Activated CD8-positive, alpha-beta T cell treated with anti-CD3 and anti-CD28 coated beads for 36 hours (primary cell): Measurements from ENCODE around the gene GALNT14. TPM values are rescaled to one million over a fixed set of nuclear protein-coding genes. Genes with fewer than 3 reads are reported as not detected.

Source experiments
- ATAC-seq: fragments of 200-7000 bp; cut with Tn5 transposase; one replicate; pipeline ENCODE4 v1.10.0; 2021; ENCODE audit warnings: mild to moderate bottlenecking, moderate library complexity
- CTCF ChIA-PET: fragments of 350-600 bp; sonication (Branson Sonifier 250); formaldehyde crosslinking; loops from one replicate; lab custom pipeline; 2021; ENCODE audit warnings: antibody characterized with exemption; lab: Charles Lee
- POLR2A ChIA-PET: fragments of 350-600 bp; sonication (Branson Sonifier 250); formaldehyde crosslinking; loops from one replicate; lab custom pipeline; 2021; ENCODE audit warnings: antibody characterized with exemption; lab: Charles Lee
- DNase-seq: peaks from one replicate; pipeline ENCODE4 v3.0.0-alpha.2; 2020
- H3K27ac Mint-ChIP-seq: one replicate; pipeline ENCODE4 v1.8.0; 2021; ENCODE audit warnings: mild to moderate bottlenecking, mixed read lengths
- H3K27me3 Mint-ChIP-seq: one replicate; pipeline ENCODE4 v1.8.0; 2021; ENCODE audit warnings: mixed read lengths
- H3K36me3 Mint-ChIP-seq: one replicate; pipeline ENCODE4 v1.8.0; 2021; ENCODE audit warnings: low read depth, mixed read lengths
- H3K4me1 Mint-ChIP-seq: one replicate; pipeline ENCODE4 v1.8.0; 2021; ENCODE audit warnings: low read depth, mixed read lengths
- H3K4me3 Mint-ChIP-seq: one replicate; pipeline ENCODE4 v1.8.0; 2021; ENCODE audit warnings: mild to moderate bottlenecking, moderate library complexity, mixed read lengths
- H3K9me3 Mint-ChIP-seq: one replicate; pipeline ENCODE4 v1.8.0; 2021; ENCODE audit warnings: mixed read lengths
- CTCF ChIP-seq: fragments of 200-600 bp; IDR thresholded peaks from one replicate; pipeline ENCODE4 v1.8.0; 2022; ENCODE audit warnings: antibody characterized with exemption, mild to moderate bottlenecking
- intact Hi-C: fragments of 100-400 bp; cut with micrococcal nuclease; formaldehyde crosslinking; loops from one replicate; pipeline ENCODE4 v1.10.0; 2022
- total RNA-seq, 2 experiments: library from RNA; stranded (reverse); gene quantifications; one replicate each; pipeline ENCODE4 v1.2.3, GENCODE V29; 2021

The GALNT14 gene
- total RNA-seq, 2 experiments from 2014 or later: 1.1 to 1.9 TPM

- Mint-ChIP-seq H3K27ac (peak overlapping the region; percentile 63), H3K36me3 (no peaks in the 10 kb centered on the region), H3K4me3 (no peak overlapping the region), H3K9me3 (no peaks in the 10 kb centered on the region), H3K4me1 (peaks cover 6% of the 10 kb centered on the region), H3K27me3 (peaks cover 2% of the 10 kb centered on the region)
- ChIA-PET CTCF (no interaction called here), POLR2A (no interaction called here)
- ATAC-seq (peak; percentile 83), DNase-seq (peak; percentile 58)
- no peak for TF ChIP-seq CTCF
- intact Hi-C loops: no loop called here
Observed at GRCh38 chr2:31051258-31052140, 86.7 kb downstream of the GALNT14 start.

GRCh38 chr2:31049916-31050588 lies 88.2 kb downstream of the GALNT14 start:
- no peak overlapping the region for H3K4me3 Mint-ChIP-seq
- CTCF ChIA-PET: interaction anchor here (1.1 kb wide), 1 partner anchor 88 kb away, joined by 3 read pairs; the partner anchor contains the start of gene GALNT14

GRCh38 chr2:31049264-31049663 lies 89.0 kb downstream of the GALNT14 start:
- Mint-ChIP-seq H3K4me3 (no peak overlapping the region), H3K27ac (no peak overlapping the region), H3K27me3 (peaks cover under 1% of the 10 kb centered on the region), H3K4me1 (peaks cover 6% of the 10 kb centered on the region), H3K36me3 (no peaks in the 10 kb centered on the region), H3K9me3 (no peaks in the 10 kb centered on the region)
- POLR2A ChIA-PET: interaction anchor here (1.0 kb wide), 1 partner anchor 36 kb away, joined by 3 read pairs; no protein-coding TSS in a partner anchor
- DNase-seq (no peak), ATAC-seq (no peak)
- TF ChIP-seq CTCF: no peak
- intact Hi-C loops: no loop called here
- CTCF ChIA-PET: interaction anchor here (1.1 kb wide), 1 partner anchor 89 kb away, joined by 3 read pairs; the partner anchor contains the start of gene GALNT14

More at GRCh38 chr2:31049916-31050588, 88.2 kb downstream of the GALNT14 start:
- DNase-seq: no peak
- intact Hi-C loops: no loop called here
- Mint-ChIP-seq H3K36me3 (no peaks in the 10 kb centered on the region), H3K9me3 (no peaks in the 10 kb centered on the region), H3K27me3 (peaks cover 2% of the 10 kb centered on the region), H3K27ac (no peak overlapping the region), H3K4me1 (peaks cover 6% of the 10 kb centered on the region)
- POLR2A ChIA-PET: interaction anchor here (1.0 kb wide), 1 partner anchor 36 kb away, joined by 3 read pairs; no protein-coding TSS in a partner anchor
- no peak for TF ChIP-seq CTCF
- ATAC-seq: no peak

GRCh38 chr2:31047599-31047998 lies 90.6 kb downstream of the GALNT14 start:
- Mint-ChIP-seq H3K9me3 (no peaks in the 10 kb centered on the region), H3K27ac (no peak overlapping the region), H3K27me3 (no peaks in the 10 kb centered on the region), H3K4me1 (peaks cover 6% of the 10 kb centered on the region), H3K4me3 (no peak overlapping the region), H3K36me3 (no peaks in the 10 kb centered on the region)
- ATAC-seq: no peak
- POLR2A ChIA-PET: no interaction called here
- TF ChIP-seq CTCF: no peak
- intact Hi-C loops: no loop called here
- DNase-seq: no peak
- CTCF ChIA-PET: no interaction called here
